ENCODE data around the gene LPCAT3.

LPCAT3 gene

GRCh38 chr12:6979021-6979420, 39.3 kb downstream of the LPCAT3 start:
- no peak for TF ChIP-seq CTCF (IDR thresholded peaks at IDR 0.05; ENCODE audit: low read depth, low read length)
- H3K4me3 ChIP-seq (ENCODE audit: low read depth, low read length): no peak overlapping the region

GRCh38 chr12:6978611-6979011, 39.7 kb downstream of the LPCAT3 start:
- no peak overlapping the region for H3K4me3 ChIP-seq (ENCODE audit: low read depth, low read length)
- no peak for TF ChIP-seq CTCF (IDR thresholded peaks at IDR 0.05; ENCODE audit: low read depth, low read length)

DNA sequence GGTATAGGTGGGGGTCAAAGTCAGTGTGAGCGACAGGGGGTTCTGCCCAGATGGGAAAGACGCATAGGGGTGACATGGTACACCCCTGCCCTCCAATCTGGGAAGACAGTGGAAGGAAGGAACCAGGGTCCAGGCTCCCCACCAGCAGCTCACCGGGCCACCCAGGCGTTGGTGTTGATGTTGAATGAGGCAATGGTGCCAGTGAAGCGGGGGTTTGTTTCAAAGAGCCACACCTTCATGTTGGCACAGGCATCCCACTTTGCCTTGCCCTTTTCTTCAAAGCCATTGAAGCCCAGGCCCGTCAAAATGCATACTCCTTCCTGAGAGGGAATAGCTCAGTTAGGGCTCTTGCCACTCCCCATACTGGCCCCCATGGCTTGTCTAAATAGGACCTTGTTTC, 40.1 kb downstream of the LPCAT3 start:
- TF ChIP-seq CTCF (IDR thresholded peaks at IDR 0.05; ENCODE audit: low read depth, low read length): no peak
- no peak overlapping the region for H3K4me3 ChIP-seq (ENCODE audit: low read depth, low read length)

GRCh38 chr12:6977653-6978052, 40.6 kb downstream of the LPCAT3 start:
- no peak overlapping the region for H3K4me3 ChIP-seq (ENCODE audit: low read depth, low read length)
- TF ChIP-seq CTCF (IDR thresholded peaks at IDR 0.05; ENCODE audit: low read depth, low read length): no peak

GRCh38 chr12:6975297-6976032, 42.8 kb downstream of the LPCAT3 start:
- no peak for TF ChIP-seq CTCF (IDR thresholded peaks at IDR 0.05; ENCODE audit: low read depth, low read length)
- H3K4me3 ChIP-seq (ENCODE audit: low read depth, low read length): no peak overlapping the region

DNA sequence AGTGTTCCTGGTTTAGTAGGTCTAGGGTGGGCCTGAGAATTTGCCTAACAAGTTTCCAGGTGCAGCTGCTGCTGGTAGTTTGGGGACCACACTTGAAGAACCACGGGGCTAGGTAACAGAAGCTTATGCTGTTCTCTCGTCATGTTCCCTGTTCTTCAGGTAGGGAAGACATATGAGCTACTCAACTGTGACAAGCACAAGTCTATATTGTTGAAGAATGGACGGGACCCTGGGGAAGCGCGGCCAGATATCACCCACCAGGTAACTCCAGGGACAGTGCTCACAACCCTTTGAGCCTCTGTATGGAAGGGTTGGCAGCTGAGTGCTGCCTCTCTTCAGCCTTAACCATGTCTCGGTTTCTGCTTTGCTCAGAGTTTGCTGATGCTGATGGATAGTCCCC, 44.1 kb downstream of the LPCAT3 start:
- TF ChIP-seq CTCF (IDR thresholded peaks at IDR 0.05; ENCODE audit: low read depth, low read length): no peak
- H3K4me3 ChIP-seq (ENCODE audit: low read depth, low read length): no peak overlapping the region

DNA sequence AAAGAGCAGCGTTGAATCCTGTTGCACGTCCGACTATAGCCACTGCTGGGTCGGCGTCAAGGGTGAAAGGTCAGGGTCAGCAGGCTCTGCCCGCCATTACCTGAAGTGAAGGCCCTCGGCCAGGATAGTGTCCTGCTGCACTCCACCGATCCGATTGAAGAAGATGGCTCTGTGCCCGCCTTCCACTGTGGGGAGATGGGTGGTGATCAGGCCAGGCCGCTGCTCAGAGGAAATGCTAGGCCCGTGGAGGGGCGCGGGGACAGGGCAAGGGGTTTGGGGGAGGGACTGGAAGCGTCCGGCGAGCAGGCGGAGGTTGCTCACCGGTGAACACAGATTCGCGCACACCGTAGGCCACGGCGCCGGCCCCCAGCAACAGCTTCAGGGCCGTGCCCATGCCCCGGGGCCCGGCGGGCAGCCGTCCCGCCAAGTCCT, 48.2 kb downstream of the LPCAT3 start:
- no peak for TF ChIP-seq CTCF (IDR thresholded peaks at IDR 0.05; ENCODE audit: low read depth, low read length)

More for the DNA sequence above, 48.2 kb downstream of the LPCAT3 start:
- peak overlapping the region; percentile 95 for H3K4me3 ChIP-seq (ENCODE audit: low read depth, low read length)
